Caki2 (cell line): Measurements from ENCODE around the gene PNMA8C. TPM values are rescaled to one million over a fixed set of nuclear protein-coding genes. Genes with fewer than 3 reads are reported as not detected.
"Not testable (repeated sequence)": the region's sequence is repeated elsewhere in the genome, so short reads cannot be mapped to it uniquely, and the experiment has no call there.

ENCODE experiments used
- DNase-seq: peaks from one replicate; pipeline ENCODE4 v3.0.0-alpha.2; 2015; ENCODE audit warnings: low read depth
- in situ Hi-C: cut with HindIII; loops from 2 replicates; pipeline ENCODE4 v1.10.0; 2016; ENCODE audit warnings: low sequenced_read_pairs, low pct_unique_long_range_greater_than_20kb, mixed read lengths
- total RNA-seq: library from RNA; depleted of rRNA; stranded (reverse); fragments of >200 nt; shearing (Covaris generic); gene quantifications from 2 replicates; pipeline ENCODE4 v1.2.3, GENCODE V29; 2014; ENCODE audit warnings: low replicate concordance

The PNMA8C gene
- total RNA-seq, 1 experiment from 2014 or later = 0.07 TPM

DNA sequence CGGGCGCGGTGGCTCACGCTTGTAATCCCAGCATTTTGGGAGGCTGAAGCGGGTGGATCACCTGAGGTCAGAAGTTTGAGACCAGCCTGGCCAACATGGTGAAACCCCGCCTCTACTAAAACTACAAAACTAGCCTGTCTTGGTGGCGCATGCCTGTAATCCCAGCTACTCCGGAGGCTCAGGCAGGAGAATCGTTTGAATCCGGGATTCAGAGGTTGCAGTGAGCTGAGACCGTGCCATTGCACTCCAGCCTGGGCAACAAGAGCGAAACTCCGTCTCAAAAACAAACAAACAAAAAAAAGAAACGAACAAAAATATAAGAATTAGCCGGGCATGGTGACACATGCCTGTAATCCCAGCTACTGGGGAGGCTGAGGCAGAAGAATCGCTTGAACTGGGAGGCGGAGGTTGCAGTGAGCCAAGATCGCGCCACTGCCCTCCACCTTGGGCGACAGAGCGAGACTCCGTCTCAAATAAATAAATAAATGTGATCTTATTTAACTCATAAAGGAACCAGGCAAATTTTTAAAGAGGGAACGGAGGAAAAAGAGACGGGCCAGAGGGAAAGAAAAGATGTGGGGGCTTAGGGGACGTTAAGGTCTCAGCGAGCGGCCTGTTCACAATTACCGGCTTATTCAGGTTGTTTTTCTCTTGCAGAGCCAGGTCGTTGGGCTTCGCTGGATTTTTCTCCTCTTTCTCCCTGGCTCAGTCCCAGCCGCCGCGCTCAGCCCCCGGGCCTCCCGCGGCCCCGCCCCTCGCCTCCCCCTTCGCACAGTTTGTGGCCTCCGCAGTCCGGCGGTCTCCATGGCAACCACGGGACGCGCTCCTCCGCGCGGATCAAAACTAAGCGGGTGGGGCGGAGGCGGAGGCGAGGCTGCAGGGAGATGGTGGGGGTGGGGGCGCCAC lies 12.7 kb downstream of the PNMA8C start:
- in situ Hi-C loops = not testable (repeated sequence)
- peak; percentile 91 for DNase-seq

DNA sequence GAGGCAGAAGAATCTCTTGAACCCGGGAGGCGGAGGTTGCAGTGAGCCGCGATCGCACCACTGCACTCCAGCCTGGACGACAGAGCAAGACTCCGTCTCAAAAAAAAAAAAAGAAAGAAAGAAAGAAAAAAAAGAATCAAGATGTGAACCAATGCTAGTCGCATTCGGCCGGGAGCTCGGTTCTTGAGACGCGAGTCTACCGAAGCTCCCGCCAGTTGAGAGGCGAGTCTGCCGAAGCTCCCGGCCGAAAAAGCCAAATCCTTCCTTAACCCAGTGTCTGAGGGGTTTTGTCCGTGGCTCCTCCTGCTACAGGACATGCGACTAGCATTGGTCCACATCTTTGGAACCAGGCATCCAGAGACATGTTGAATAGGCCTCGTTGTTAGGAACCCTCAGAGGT lies 13.8 kb downstream of the PNMA8C start:
- DNase-seq, in situ Hi-C loops: not testable (repeated sequence)

- no peak for DNase-seq
- in situ Hi-C loops = no loop called here
Observed at GRCh38 chr19:46413262-46414031, 15.3 kb downstream of the PNMA8C start, which contains the start of gene CCDC8. Gene CCDC8, minus strand, starts transcription at chr19:46413564. Its CDS starts 754 bp downstream, at chr19:46412810.

DNA sequence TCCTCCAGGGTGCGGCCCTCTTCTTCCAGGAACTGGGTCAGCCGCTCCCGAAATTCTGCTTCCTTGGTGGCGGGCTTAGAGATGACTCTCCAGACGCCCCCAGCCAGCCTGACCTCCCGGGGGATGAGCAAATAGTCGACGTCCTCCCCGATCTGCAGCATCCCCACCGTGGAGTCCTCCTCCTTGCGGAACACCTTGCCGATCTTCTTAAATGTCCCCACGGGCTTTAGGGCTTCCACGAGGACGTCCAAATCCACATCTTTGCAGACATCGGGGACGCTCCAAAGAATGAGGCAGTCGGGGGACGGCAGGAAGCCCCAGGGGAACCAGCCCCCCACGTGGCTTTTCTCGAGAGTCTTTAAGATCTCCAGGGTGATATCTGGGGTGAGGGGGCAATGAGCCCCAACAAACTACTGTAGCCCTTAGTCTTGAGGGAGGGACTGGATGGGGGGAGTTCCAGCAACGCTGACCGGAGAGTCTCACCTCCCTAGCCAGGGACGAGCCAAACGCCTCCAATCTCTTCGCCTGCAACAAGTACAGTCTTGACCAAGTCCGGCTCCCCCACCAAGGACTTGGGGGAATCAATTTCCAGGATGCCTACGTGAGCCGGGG lies 16.0 kb downstream of the PNMA8C start:
- DNase-seq = no peak
- in situ Hi-C loops = no loop called here

- DNase-seq = no peak
- in situ Hi-C loops = no loop called here
Observed at GRCh38 chr19:46411925-46412649, 16.6 kb downstream of the PNMA8C start.

DNA sequence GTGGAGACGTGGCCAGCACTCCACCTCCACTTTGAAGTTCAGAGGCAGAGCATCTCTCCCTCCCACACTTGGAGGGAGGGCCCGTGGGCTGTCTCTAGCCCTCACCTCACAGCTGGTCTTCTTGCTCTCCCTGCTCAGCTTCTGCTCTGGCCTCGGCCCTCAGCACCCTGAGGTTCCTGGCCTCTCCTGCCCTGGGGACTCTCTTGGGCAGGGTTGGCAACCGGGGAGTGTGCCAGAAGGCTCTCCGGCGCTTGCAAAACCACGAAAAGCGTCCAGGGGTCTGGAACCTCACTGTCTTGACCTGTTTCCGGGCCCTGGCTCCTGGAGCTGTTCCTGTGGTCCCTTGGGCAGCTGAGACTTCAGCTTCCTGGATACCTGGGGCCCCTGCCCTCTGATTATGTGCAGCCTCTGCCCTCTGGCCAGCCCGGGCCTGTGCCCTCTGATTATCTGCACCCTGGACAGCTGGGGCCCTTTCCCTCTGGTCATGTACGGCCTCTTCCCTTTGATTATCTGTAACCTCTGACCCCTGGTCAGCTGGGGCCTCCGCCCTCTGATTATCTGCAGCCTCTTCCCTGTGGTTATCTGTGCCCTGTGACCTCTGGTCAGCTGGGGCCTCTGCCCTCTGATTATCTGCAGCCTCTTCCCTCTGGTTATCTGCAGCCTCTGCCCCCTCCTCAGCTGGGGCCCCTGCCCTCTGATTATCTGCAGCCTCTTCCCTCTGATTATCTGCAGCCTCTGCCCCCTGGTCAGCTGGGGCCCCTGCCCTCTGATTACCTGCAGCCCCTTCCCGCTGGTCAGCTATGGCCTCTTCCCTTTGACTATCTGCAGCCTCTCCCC lies 17.4 kb downstream of the PNMA8C start:
- in situ Hi-C loops = no loop called here
- DNase-seq = no peak

GRCh38 chr19:46410205-46411087 lies 18.3 kb downstream of the PNMA8C start:
- in situ Hi-C loops = no loop called here
- no peak for DNase-seq

GRCh38 chr19:46409191-46409590 lies 19.5 kb downstream of the PNMA8C start:
- DNase-seq = no peak
- in situ Hi-C loops = no loop called here

GRCh38 chr19:46408664-46409039 lies 20.1 kb downstream of the PNMA8C start:
- DNase-seq = no peak
- in situ Hi-C loops = no loop called here

DNA sequence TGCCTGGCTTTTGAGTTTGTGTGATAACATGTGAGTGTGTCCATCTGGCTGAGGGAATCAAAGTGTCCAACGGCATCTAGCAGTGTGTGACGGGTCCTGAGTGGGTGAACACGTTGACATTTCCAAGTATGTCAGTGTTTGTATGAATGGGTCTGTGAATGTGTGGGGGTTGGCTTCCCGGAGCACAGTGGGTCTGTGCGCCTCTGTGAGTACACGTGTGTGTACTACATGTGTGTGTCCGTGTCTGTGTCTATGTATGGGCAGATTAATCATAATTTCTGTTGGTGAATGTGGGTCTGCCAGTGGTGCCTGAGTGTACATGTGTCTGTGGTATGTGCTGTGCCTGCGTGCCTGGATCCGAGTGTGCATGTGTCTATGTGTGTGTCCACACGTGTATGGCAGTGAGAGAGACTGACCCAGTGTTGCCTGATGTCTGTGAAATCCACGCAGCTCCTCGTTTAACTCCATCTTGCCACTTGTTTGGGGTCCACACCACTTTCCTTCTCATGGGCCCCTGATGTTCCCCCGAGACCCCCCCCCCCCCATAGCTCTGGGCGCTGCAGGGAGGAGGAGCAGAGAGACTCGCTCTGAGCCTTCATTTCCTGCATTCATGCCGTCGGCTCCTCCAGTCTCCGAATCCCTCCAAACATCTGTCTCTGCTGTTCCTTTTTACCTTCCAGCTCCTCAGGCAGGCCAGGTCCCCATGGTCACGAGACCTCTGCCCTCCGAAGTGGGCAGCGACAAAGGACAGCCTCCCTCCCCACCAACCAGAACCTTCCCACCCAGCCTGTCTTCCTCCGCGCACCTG lies 20.7 kb downstream of the PNMA8C start:
- no peak for DNase-seq
- in situ Hi-C loops = no loop called here

GRCh38 chr19:46406976-46407375 lies 21.8 kb downstream of the PNMA8C start:
- no peak for DNase-seq
- in situ Hi-C loops = no loop called here

DNA sequence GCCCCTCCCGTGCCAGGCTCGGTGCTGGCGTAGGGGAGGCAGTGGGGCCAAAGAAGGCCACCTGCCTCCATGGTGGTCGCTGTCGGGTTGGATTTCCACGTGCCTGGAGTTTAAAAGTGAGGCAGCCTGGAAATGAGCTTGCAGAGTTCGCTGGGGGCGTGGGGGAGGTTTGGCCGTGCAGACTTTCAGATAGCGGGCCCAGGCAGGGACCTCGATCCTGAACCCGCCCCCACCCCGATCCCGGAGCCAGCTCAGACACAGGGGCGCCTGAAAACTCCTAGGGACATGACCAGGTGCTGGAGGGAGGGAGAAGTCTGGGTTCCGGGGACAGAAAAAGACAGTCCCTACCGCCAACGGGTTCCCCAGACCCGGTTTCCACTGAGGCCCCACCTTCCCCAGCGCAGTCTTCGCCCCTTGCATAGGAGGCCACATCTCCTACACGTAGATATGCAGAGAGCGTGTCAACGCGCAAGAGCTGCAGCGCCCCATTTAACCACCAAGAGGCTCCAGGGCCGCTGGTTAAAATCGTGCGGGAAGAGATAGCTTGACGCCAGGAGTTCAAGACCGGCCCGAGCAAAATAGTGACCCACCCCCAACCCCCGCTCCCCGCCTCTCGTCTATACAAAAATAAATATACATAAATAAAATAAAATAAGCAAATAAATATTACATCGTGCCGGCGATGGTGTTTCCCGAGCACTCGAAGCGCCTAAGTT lies 23.8 kb downstream of the PNMA8C start:
- in situ Hi-C loops = no loop called here
- DNase-seq = peak; percentile 73

DNA sequence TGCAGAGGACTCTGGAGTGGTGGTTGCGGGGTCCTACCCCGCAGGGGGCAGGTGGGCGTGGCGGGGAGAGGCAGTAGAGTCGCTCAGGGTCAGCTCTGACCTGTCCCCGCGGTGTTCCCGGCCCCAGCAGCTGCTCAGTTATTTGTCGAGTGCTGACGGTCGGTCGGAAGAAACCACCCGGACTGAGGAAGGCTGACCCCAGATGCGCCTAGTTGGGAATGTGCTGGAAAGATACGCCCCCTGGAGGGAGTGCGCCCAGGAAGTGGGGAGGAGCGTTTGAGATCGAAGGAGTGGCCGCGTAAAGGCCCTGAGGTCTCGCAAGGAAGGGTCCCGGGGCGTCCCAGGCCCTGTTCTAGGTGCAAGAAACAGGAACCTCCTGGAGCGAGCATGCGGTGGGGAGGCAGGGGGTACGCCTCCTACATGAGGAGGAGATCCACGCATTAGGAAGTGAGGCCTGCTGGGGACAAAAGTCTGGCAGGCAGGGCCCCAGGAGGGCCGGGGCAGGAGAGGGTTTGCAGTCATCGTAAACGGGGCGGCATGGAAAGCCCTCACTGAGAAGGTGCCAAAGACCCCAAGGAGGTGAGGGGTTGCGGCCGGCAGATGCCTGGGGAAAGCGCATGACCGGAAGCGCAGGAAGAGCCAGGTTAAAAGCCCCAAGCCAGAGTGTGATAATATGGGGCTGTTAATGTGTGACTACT lies 24.5 kb downstream of the PNMA8C start:
- DNase-seq = peak; percentile 82
- in situ Hi-C loops = no loop called here

GRCh38 chr19:46402725-46403124 lies 26.0 kb downstream of the PNMA8C start:
- DNase-seq = no peak
- in situ Hi-C loops = no loop called here
